ENCODE measurements around the gene BRMS1L. TPM values are rescaled to one million over a fixed set of nuclear protein-coding genes. Genes with fewer than 3 reads are reported as not detected.

Gene BRMS1L
- total and polyA plus RNA-seq, 2 of the 13 experiments (the other 11 are each of a cell fraction or from before 2014, with no cell fraction given): 21.1 to 23.8 TPM

DNA sequence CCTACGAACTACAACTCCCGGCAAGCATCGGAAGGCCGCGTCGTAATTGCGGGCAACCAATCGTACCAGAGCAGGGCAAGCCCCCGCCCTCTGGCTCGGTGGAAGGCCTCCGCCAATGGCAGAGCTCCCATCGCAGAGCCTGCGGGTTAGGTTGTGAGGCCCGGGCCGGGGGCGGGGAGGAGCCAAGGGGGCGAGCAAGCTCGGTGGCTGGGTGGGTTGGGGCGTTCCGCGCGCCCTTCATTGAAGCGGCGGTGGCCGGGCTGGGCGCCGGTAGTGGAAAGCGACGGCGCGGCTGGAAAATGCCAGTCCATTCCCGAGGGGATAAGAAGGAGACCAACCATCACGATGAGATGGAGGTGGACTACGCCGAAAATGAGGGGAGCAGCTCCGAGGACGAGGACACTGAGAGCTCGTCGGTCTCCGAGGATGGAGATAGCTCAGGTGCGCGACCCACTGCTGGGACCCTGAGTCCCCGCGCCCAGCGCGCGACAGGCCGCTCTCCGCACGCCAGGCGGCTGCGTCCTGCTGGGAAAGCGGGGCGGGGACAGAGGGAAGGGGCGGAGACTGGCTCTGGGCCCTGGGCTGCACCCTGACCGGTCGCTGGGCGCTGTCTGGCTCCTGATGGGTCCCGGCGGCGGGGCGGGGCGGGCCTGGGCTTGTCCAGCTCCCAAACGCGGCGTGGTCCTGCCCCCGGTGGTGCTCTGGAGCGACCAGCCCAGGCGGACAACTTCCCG lies at the start of gene BRMS1L (continued):
- TF ChIP-seq ZNF329 (CRISPR knock-in tag; IDR thresholded peaks at IDR 0.05; ENCODE audit: low read depth) (peak; percentile 93), ZMYM2 (CRISPR knock-in tag; IDR thresholded peaks at IDR 0.05) (no peak), TCF12 (IDR thresholded peaks at IDR 0.05) (no peak), TCF12 (CRISPR knock-in tag; IDR thresholded peaks at IDR 0.05) (peak; percentile 98), MTF1 (CRISPR knock-in tag; IDR thresholded peaks at IDR 0.05) (peak; percentile 96), ZFP36 (IDR thresholded peaks at IDR 0.05; ENCODE audit: borderline replicate concordance, low read depth, low read length, partially characterized antibody) (no peak), CBX1 (IDR thresholded peaks at IDR 0.05; ENCODE audit: low read depth) (peak; percentile 98), AKAP8 (CRISPR knock-in tag; IDR thresholded peaks at IDR 0.05) (peak; percentile 98), ZNF383 (CRISPR knock-in tag; IDR thresholded peaks at IDR 0.05; ENCODE audit: borderline replicate concordance) (peak; percentile 100; the same call in 1 of the 2 replicates), HOXA3 (CRISPR knock-in tag; IDR thresholded peaks at IDR 0.05) (peak; percentile 92), NFE2L1 (CRISPR knock-in tag; IDR thresholded peaks at IDR 0.05; ENCODE audit: borderline replicate concordance) (peak; percentile 97), PCBP1 (IDR thresholded peaks at IDR 0.05; ENCODE audit: borderline replicate concordance, low read depth, low read length) (no peak; the same call in 1 of the 2 replicates), PHF5A (CRISPR knock-in tag; IDR thresholded peaks at IDR 0.05; ENCODE audit: low read depth, unreplicated experiment) (peak; percentile 98), SRSF4 (IDR thresholded peaks at IDR 0.05; ENCODE audit: low read depth, low read length, poor library complexity, severe bottlenecking) (no peak), PHF8 (CRISPR knock-in tag; IDR thresholded peaks at IDR 0.05) (peak; percentile 100), CHD4 (IDR thresholded peaks at IDR 0.05; ENCODE audit: borderline replicate concordance, low read length) (0 out of 2 replicates have a peak, but pooled peaks have one; percentile 77), PPARG (CRISPR knock-in tag; conservative IDR thresholded peaks at IDR 0.05) (peak; percentile 62)
- TF ChIP-seq, protein P1, sequence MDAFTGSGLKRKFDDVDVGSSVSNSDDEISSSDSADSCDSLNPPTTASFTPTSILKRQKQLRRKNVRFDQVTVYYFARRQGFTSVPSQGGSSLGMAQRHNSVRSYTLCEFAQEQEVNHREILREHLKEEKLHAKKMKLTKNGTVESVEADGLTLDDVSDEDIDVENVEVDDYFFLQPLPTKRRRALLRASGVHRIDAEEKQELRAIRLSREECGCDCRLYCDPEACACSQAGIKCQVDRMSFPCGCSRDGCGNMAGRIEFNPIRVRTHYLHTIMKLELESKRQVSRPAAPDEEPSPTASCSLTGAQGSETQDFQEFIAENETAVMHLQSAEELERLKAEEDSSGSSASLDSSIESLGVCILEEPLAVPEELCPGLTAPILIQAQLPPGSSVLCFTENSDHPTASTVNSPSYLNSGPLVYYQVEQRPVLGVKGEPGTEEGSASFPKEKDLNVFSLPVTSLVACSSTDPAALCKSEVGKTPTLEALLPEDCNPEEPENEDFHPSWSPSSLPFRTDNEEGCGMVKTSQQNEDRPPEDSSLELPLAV (CRISPR knock-in tag; conservative IDR thresholded peaks at IDR 0.05; ENCODE audit: low read depth): no peak
- TF ChIP-seq, protein P2, sequence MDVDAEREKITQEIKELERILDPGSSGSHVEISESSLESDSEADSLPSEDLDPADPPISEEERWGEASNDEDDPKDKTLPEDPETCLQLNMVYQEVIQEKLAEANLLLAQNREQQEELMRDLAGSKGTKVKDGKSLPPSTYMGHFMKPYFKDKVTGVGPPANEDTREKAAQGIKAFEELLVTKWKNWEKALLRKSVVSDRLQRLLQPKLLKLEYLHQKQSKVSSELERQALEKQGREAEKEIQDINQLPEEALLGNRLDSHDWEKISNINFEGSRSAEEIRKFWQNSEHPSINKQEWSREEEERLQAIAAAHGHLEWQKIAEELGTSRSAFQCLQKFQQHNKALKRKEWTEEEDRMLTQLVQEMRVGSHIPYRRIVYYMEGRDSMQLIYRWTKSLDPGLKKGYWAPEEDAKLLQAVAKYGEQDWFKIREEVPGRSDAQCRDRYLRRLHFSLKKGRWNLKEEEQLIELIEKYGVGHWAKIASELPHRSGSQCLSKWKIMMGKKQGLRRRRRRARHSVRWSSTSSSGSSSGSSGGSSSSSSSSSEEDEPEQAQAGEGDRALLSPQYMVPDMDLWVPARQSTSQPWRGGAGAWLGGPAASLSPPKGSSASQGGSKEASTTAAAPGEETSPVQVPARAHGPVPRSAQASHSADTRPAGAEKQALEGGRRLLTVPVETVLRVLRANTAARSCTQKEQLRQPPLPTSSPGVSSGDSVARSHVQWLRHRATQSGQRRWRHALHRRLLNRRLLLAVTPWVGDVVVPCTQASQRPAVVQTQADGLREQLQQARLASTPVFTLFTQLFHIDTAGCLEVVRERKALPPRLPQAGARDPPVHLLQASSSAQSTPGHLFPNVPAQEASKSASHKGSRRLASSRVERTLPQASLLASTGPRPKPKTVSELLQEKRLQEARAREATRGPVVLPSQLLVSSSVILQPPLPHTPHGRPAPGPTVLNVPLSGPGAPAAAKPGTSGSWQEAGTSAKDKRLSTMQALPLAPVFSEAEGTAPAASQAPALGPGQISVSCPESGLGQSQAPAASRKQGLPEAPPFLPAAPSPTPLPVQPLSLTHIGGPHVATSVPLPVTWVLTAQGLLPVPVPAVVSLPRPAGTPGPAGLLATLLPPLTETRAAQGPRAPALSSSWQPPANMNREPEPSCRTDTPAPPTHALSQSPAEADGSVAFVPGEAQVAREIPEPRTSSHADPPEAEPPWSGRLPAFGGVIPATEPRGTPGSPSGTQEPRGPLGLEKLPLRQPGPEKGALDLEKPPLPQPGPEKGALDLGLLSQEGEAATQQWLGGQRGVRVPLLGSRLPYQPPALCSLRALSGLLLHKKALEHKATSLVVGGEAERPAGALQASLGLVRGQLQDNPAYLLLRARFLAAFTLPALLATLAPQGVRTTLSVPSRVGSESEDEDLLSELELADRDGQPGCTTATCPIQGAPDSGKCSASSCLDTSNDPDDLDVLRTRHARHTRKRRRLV (CRISPR knock-in tag; IDR thresholded peaks at IDR 0.05): peak; percentile 99
- TF ChIP-seq, protein P3, sequence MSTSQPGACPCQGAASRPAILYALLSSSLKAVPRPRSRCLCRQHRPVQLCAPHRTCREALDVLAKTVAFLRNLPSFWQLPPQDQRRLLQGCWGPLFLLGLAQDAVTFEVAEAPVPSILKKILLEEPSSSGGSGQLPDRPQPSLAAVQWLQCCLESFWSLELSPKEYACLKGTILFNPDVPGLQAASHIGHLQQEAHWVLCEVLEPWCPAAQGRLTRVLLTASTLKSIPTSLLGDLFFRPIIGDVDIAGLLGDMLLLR (CRISPR knock-in tag; IDR thresholded peaks at IDR 0.05): peak; percentile 99
- TF ChIP-seq, protein P4, sequence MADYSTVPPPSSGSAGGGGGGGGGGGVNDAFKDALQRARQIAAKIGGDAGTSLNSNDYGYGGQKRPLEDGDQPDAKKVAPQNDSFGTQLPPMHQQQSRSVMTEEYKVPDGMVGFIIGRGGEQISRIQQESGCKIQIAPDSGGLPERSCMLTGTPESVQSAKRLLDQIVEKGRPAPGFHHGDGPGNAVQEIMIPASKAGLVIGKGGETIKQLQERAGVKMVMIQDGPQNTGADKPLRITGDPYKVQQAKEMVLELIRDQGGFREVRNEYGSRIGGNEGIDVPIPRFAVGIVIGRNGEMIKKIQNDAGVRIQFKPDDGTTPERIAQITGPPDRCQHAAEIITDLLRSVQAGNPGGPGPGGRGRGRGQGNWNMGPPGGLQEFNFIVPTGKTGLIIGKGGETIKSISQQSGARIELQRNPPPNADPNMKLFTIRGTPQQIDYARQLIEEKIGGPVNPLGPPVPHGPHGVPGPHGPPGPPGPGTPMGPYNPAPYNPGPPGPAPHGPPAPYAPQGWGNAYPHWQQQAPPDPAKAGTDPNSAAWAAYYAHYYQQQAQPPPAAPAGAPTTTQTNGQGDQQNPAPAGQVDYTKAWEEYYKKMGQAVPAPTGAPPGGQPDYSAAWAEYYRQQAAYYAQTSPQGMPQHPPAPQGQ (CRISPR knock-in tag; IDR thresholded peaks at IDR 0.05; ENCODE audit: borderline replicate concordance): peak; percentile 99

All from HepG2 (cell line).